GM18870 (cell line): Measurements from ENCODE around the gene TKFC.
A peak's percentile ranks its signal among the peaks of the same experiment; 100 is the strongest.

Experiments
- ATAC-seq: cut with Tn5 transposase; IDR thresholded peaks from one replicate; pipeline ENCODE4 v1.9.1; 2021; ENCODE audit warnings: moderate library complexity; ENCODE audit not compliant: unreplicated experiment

The TKFC gene, protein sequence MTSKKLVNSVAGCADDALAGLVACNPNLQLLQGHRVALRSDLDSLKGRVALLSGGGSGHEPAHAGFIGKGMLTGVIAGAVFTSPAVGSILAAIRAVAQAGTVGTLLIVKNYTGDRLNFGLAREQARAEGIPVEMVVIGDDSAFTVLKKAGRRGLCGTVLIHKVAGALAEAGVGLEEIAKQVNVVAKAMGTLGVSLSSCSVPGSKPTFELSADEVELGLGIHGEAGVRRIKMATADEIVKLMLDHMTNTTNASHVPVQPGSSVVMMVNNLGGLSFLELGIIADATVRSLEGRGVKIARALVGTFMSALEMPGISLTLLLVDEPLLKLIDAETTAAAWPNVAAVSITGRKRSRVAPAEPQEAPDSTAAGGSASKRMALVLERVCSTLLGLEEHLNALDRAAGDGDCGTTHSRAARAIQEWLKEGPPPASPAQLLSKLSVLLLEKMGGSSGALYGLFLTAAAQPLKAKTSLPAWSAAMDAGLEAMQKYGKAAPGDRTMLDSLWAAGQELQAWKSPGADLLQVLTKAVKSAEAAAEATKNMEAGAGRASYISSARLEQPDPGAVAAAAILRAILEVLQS

GRCh38 chr11:61332797-61333549 is at the start of gene TKFC, which contains the start of gene DDB1:
Gene TKFC, plus strand, starts transcription at chr11:61333228. Its CDS starts 1,501 bp downstream, at chr11:61334729.
Gene DDB1, minus strand, starts transcription at chr11:61333105. Its CDS starts 137 bp downstream, at chr11:61332968.
- peak; percentile 47 for ATAC-seq

DNA sequence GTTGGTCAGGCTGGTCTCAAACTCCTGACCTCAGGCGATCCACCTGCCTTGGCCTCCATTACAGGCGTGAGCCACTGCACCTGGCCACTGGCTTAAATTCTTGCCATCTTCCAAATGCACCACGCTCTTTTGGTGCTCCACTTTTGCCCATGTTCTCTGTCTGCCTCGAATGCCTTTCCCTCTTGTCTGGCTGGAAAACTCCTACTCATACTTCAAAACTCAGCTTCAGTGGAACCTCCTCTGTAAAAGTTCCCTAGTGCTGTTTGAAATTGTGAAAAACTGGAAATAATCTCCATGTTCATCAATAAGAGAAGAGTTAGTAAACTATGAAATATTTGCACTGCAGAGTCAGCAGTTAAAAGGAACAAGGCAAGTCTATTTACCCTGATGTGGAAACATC is 49.4 kb upstream of the TKFC start:
- ATAC-seq: no peak

GRCh38 chr11:61287338-61287977 is 45.6 kb upstream of the TKFC start:
- no peak for ATAC-seq

GRCh38 chr11:61290905-61291690 is 41.9 kb upstream of the TKFC start:
- ATAC-seq: no peak

GRCh38 chr11:61292356-61292755 is 40.7 kb upstream of the TKFC start:
- ATAC-seq: no peak

DNA sequence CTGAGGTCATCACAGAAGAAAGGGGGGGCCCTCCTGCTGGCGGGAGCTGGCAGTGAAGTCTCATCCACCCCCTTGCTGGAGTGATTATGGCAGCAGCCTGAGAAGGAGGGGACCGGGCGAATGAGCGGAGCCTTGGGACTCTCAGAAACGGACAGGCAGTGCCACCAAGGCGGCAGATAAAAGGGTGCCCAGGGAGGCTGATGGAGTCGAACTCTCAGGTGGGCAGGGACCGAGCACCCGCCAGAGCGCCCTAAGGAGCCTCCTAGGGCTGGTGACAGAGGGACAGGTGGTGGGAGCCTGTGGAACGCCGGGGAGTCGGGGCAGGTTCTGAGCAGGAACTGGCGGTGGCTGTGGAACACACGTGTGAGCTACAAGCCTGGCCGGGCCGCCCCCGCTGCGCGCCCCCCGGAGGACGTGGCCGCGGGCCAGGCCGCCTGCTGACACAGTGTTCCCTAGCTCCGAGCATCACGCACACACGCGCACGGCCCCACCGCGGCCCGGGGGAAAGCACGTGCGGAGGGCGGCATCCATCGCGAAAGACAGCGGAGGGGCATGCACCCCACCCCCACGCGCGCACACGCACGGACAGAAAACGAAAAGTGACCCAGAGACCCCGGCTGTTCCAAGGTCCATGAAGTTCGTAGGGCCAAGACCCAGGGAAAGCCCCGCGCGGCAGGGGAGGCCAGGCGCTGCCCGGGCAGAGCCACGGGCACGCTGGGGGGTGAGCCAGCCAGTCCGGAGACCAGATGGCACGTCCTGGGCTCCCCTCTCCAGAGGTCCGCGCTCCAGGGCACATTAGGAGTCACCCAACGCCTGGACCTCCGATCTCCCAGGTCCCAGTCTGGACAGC is 38.9 kb upstream of the TKFC start:
- ATAC-seq: no peak

GRCh38 chr11:61294717-61295595 is 38.1 kb upstream of the TKFC start, which contains the start of gene VWCE:
Gene VWCE, minus strand, starts transcription at chr11:61295316. Its CDS starts 279 bp downstream, at chr11:61295037.
- no peak for ATAC-seq

GRCh38 chr11:61295596-61295926 is 37.5 kb upstream of the TKFC start:
- no peak for ATAC-seq

DNA sequence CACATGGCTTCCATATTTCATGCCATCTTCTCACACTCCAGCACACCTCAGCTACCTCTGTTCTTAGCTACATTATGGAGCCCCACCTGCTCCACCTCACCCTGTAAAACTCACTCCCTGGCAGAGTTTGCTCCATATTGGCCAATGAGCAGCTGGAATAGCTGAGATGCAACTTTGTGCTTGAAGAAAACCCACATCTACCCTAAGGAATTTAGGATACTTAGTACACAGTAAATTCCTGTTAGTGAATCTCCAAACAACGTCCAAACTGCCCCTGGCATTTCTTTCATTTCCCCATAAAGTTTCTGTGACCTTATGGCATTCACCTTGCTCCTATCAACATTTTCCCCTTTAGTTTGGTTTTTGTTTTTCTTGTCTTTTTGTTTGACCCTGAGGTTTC is 35.7 kb upstream of the TKFC start:
- ATAC-seq: no peak

DNA sequence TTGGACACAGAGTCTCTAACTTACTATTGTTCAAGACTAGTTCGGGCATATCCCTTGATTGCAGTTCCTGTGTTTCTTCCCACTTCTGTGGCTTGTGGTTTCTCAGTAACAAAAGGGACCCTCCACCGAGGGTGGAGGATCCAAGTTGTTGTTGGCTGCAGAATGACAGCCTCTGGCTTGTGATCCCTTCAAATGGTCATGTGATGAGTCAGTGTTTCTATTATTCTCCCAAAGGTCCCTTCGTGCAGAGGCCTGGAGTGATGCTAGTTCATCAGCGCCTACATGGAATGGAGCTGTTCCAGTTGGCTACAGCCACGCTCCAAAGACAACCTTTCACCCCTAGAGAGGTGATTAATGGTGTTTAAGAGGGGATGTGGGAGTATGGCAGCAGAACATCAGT is 35.3 kb upstream of the TKFC start:
- no peak for ATAC-seq

DNA sequence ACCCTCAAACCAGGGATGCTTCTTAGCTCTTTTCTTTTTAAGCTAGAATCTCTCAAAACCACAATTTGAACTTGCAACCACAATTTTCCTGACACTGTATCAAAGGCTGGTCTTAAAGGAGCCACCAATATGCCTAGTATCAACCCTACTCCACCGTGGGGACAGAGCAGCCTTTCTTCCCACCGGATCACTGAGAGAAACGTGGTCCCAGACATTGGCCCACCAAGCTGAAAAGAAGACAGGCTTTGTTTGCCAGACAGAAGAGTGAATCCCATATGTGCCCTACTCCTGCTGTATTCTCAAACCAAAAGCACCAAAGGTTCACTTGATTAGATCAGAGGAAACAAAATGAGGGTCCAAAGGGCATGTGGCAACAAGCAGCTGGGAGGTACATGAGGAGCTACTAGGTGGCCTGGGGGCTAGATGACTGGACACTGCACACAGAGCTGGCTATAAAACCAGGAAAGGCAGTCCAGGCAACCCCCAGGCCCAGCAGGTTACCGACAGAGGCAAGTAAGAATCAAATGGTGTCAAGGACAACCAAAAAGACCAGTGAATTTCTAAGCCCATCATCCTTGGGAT is 34.3 kb upstream of the TKFC start:
- ATAC-seq: no peak

DNA sequence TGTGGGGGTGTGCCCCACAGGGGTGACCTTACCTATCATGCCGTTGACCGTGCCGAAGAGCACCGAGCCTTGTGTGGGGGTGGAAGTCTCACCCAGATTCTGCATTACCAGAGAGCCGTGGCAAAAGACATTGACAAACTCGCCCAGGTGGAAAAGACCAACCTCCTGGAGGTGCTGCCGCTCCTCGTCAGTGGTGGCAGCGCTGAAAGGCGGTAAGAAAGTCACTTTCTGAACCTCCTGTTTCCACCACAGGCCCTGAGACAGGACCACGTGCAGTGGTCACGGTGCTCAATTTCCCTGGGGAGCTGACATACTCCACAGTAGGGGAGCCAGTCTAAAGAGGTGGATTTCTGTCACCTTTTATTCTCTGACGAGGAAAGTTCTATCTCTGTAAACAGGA is 30.5 kb upstream of the TKFC start:
- no peak for ATAC-seq

- ATAC-seq: no peak
Observed at GRCh38 chr11:61303725-61304124, 29.3 kb upstream of the TKFC start.

DNA sequence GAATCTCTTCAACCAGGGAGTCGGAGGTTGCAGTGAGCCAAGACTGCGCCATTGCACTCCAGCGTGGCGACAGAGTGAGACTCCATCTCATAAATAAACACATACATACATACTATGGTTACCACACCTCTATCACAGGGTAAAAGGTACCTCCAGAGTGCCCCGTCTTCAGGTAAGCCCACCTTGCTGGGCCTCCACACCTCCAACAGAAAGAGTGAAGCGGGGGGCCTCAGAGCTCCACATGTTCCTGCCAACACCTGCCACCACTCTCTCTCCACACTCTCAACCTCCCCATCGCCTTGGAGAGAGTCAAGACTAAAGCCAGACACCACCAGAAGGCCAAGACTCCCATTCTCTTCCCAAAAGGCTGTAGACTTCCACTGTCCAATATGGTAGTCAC is 27.6 kb upstream of the TKFC start:
- ATAC-seq: no peak

- ATAC-seq: no peak
Observed at GRCh38 chr11:61306221-61306620, 26.8 kb upstream of the TKFC start.

DNA sequence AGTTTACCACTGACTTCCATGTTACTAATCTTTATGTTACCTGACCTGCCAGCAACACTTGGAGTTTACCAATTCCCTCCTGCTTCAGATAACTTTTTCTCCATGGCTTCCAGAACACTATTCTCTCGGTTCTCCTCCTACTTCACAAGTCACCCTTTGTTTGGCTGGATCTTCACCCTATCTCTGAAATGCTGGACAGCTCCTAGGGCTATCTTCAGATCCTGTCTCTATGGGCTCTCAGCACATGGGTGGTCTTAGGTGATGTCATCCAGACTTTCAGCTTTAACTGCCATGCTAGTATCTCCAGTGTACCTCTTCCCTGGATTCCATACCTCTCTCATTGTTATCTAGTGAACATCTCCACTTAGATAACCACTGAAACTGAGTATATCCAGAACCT is 25.7 kb upstream of the TKFC start:
- ATAC-seq: no peak

DNA sequence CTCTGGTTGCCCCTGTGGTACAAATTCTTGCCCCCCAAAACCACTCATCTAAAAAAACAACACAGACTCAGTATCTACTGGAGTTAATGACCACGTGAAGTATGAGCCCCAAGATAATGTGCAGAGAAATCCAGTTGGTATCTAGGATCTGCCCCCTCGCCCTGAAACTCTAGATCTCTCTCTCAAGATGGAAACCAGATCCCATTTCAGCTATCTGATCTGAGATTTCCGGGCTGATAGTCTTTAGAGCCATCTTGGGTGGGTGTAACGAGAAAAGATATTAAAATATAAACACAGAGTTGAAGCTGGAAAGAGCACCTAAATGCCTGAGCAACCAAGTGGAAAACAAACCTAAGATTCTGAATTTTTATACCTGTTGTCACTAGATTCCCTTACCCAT is 23.9 kb upstream of the TKFC start:
- no peak for ATAC-seq

GRCh38 chr11:61309739-61310138 is 23.3 kb upstream of the TKFC start:
- ATAC-seq: no peak
